Right atrium auricular region (tissue), 2 donors: Measurements from ENCODE around the gene CLTB. TPM values are rescaled to one million over a fixed set of nuclear protein-coding genes. Genes with fewer than 3 reads are reported as not detected.

Experiments used
- DNase-seq: peaks from one replicate; pipeline ENCODE4 v3.0.0-alpha.2; 2019; ENCODE audit warnings: low spot score
- H3K27ac ChIP-seq, 2 donors: fragments of 200-600 bp; sonication (generic); 1 replicate in 1 of 2; 2 replicates in 1 of 2; pipeline ENCODE4 v1.5.1; 2016 to 2019
- H3K27me3 ChIP-seq, 2 donors: fragments of 200-600 bp; sonication (generic); one replicate each; pipeline versions ENCODE4 v1.5.1 to v1.6.0; 2017 to 2019
- H3K36me3 ChIP-seq: fragments of 200-600 bp; sonication (generic); one replicate; pipeline ENCODE4 v1.5.1; 2016
- H3K4me1 ChIP-seq, 2 donors: fragments of 200-600 bp; sonication (generic); one replicate each; pipeline versions ENCODE4 v1.5.1 to v1.6.0; 2017 to 2019
- H3K4me3 ChIP-seq, 2 donors: fragments of 200-600 bp; sonication (generic); 1 replicate in 1 of 2; 2 replicates in 1 of 2; pipeline ENCODE4 v1.5.1; 2017 to 2019; ENCODE audit warnings: mild to moderate bottlenecking in 1 of 2, moderate library complexity in 1 of 2
- H3K9me3 ChIP-seq, 2 donors: fragments of 200-600 bp; sonication (generic); one replicate each; pipeline ENCODE4 v1.5.1; 2019
- CTCF ChIP-seq, 2 donors: fragments of 200-600 bp; sonication (generic); IDR thresholded peaks; one replicate each; pipeline ENCODE4 v1.5.1; 2019; ENCODE audit warnings: antibody characterized with exemption in 2 of 2
- total RNA-seq, 2 donors: library from RNA; depleted of rRNA; stranded (reverse); fragments of >200 nt; gene quantifications; one replicate each; pipeline ENCODE4 v1.1.0, GENCODE V29; 2016

Gene CLTB
- 100 to 1,000 TPM; 241 to 341 TPM for total RNA-seq

GRCh38 chr5:176415952-176416924 is at the start of gene CLTB:
Gene CLTB (minus strand): TSS chr5:176416539. CDS start chr5:176416363, 176 bp downstream.
- H3K4me1 ChIP-seq: peaks cover 0 to 51% of the 10 kb centered on the region in 2 donors
- H3K27ac ChIP-seq: peak within 1 kb of the TSS; percentile 98
- peak; percentile 73 to 91 for TF ChIP-seq CTCF (IDR thresholded peaks at IDR 0.05)
- H3K4me3 ChIP-seq: peak within 1 kb of the TSS; percentile 97 to 100
- no peaks in the 10 kb centered on the region for H3K36me3 ChIP-seq
- DNase-seq: peak; percentile 88
- H3K27me3 ChIP-seq: no peaks in the 10 kb centered on the region
- H3K9me3 ChIP-seq: no peaks in the 10 kb centered on the region

- H3K4me1 ChIP-seq: peaks cover 0 to 21% of the 10 kb centered on the region in 2 donors
- peaks cover 4% of the 10 kb centered on the region for H3K36me3 ChIP-seq
- H3K4me3 ChIP-seq: no peak overlapping the region
- TF ChIP-seq CTCF (IDR thresholded peaks at IDR 0.05): no peak
- no peak for DNase-seq
- H3K27ac ChIP-seq: no peak overlapping the region
- no peaks in the 10 kb centered on the region for H3K9me3 ChIP-seq
- H3K27me3 ChIP-seq: no peaks in the 10 kb centered on the region
These were observed 46.9 kb upstream of the CLTB start for GRCh38 chr5:176463113-176463764.

- H3K9me3 ChIP-seq: no peaks in the 10 kb centered on the region
- peaks cover 0 to 15% of the 10 kb centered on the region in 2 donors for H3K4me1 ChIP-seq
- TF ChIP-seq CTCF (IDR thresholded peaks at IDR 0.05): no peak
- peaks cover 4% of the 10 kb centered on the region for H3K36me3 ChIP-seq
- no peaks in the 10 kb centered on the region for H3K27me3 ChIP-seq
- no peak overlapping the region for H3K27ac ChIP-seq
- no peak for DNase-seq
- H3K4me3 ChIP-seq: no peak overlapping the region
These were observed 45.0 kb upstream of the CLTB start for GRCh38 chr5:176461349-176461748.

- Histone ChIP-seq H3K9me3 (no peaks in the 10 kb centered on the region), H3K4me1 (peaks cover 0 to 10% of the 10 kb centered on the region in 2 donors), H3K36me3 (no peaks in the 10 kb centered on the region), H3K27ac (no peak overlapping the region), H3K27me3 (no peaks in the 10 kb centered on the region), H3K4me3 (no peak overlapping the region)
- no peak for DNase-seq
- TF ChIP-seq CTCF (IDR thresholded peaks at IDR 0.05): no peak
These were observed 42.7 kb upstream of the CLTB start for GRCh38 chr5:176458904-176459561.

- Histone ChIP-seq H3K36me3 (no peaks in the 10 kb centered on the region), H3K4me1 (peaks cover 0 to 22% of the 10 kb centered on the region in 2 donors), H3K4me3 (no peak overlapping the region), H3K27me3 (no peaks in the 10 kb centered on the region), H3K27ac (no peak overlapping the region), H3K9me3 (no peaks in the 10 kb centered on the region)
- no peak for TF ChIP-seq CTCF (IDR thresholded peaks at IDR 0.05)
- DNase-seq: no peak
These were observed 38.5 kb upstream of the CLTB start for GRCh38 chr5:176454724-176455394.
